ENCODE measurements around the gene FCGBP.
"Not testable (repeated sequence)": the region's sequence is repeated elsewhere in the genome, so short reads cannot be mapped to it uniquely, and the experiment has no call there.

The FCGBP gene

GRCh38 chr19:39968789-39969188 lies 34.4 kb upstream of the FCGBP start:
- H3K36me3 ChIP-seq (ENCODE audit: control insufficient read depth in 1 of 2, insufficient read depth in 2 of 2, low read length in 2 of 2) = peaks cover 7 to 17% of the 10 kb centered on the region in 2 donors
- H3K4me1 ChIP-seq (ENCODE audit: control insufficient read depth in 1 of 2, insufficient read depth in 2 of 2, low read length in 2 of 2) = peaks cover 13 to 21% of the 10 kb centered on the region in 2 donors
- H3K27me3 ChIP-seq (ENCODE audit: control insufficient read depth in 1 of 2, insufficient read depth in 2 of 2, low read length in 2 of 2) = no peaks in the 10 kb centered on the region
- no peaks in the 10 kb centered on the region for H3K9me3 ChIP-seq (ENCODE audit: control insufficient read depth in 1 of 2, low read length in 2 of 2)
- no peak overlapping the region for H3K4me3 ChIP-seq (ENCODE audit: low read depth in 1 of 2, low read length in 2 of 2)
- H3K9ac ChIP-seq (ENCODE audit: low read depth in 1 of 2, low read length in 2 of 2) = no peak overlapping the region
- no peak overlapping the region for H3K27ac ChIP-seq (ENCODE audit: low read depth, low read length)

- Histone ChIP-seq H3K4me1 (ENCODE audit: control insufficient read depth in 1 of 2, insufficient read depth in 2 of 2, low read length in 2 of 2) (peaks cover 13 to 21% of the 10 kb centered on the region in 2 donors), H3K36me3 (ENCODE audit: control insufficient read depth in 1 of 2, insufficient read depth in 2 of 2, low read length in 2 of 2) (peaks cover 4 to 6% of the 10 kb centered on the region in 2 donors), H3K9ac (ENCODE audit: low read depth in 1 of 2, low read length in 2 of 2) (no peak overlapping the region), H3K9me3 (ENCODE audit: control insufficient read depth in 1 of 2, low read length in 2 of 2) (no peaks in the 10 kb centered on the region), H3K4me3 (ENCODE audit: low read depth in 1 of 2, low read length in 2 of 2) (no peak overlapping the region), H3K27me3 (ENCODE audit: control insufficient read depth in 1 of 2, insufficient read depth in 2 of 2, low read length in 2 of 2) (no peaks in the 10 kb centered on the region), H3K27ac (ENCODE audit: low read depth, low read length) (no peak overlapping the region)
These were observed 33.1 kb upstream of the FCGBP start for GRCh38 chr19:39967561-39967960.

GRCh38 chr19:39966617-39967016 lies 32.2 kb upstream of the FCGBP start:
- Histone ChIP-seq H3K4me3 (ENCODE audit: low read depth in 1 of 2, low read length in 2 of 2) (no peak overlapping the region), H3K9me3 (ENCODE audit: control insufficient read depth in 1 of 2, low read length in 2 of 2) (no peaks in the 10 kb centered on the region), H3K27me3 (ENCODE audit: control insufficient read depth in 1 of 2, insufficient read depth in 2 of 2, low read length in 2 of 2) (no peaks in the 10 kb centered on the region), H3K9ac (ENCODE audit: low read depth in 1 of 2, low read length in 2 of 2) (no peak overlapping the region), H3K27ac (ENCODE audit: low read depth, low read length) (no peak overlapping the region), H3K4me1 (ENCODE audit: control insufficient read depth in 1 of 2, insufficient read depth in 2 of 2, low read length in 2 of 2) (peaks cover 5 to 13% of the 10 kb centered on the region in 2 donors), H3K36me3 (ENCODE audit: control insufficient read depth in 1 of 2, insufficient read depth in 2 of 2, low read length in 2 of 2) (no peaks in the 10 kb centered on the region)

GRCh38 chr19:39963898-39964297 lies 29.5 kb upstream of the FCGBP start:
- Histone ChIP-seq H3K27me3 (ENCODE audit: control insufficient read depth in 1 of 2, insufficient read depth in 2 of 2, low read length in 2 of 2) (no peaks in the 10 kb centered on the region), H3K4me1 (ENCODE audit: control insufficient read depth in 1 of 2, insufficient read depth in 2 of 2, low read length in 2 of 2) (no peaks in the 10 kb centered on the region)

GRCh38 chr19:39959407-39959806 lies 25.0 kb upstream of the FCGBP start:
- H3K9me3 ChIP-seq (ENCODE audit: control insufficient read depth in 1 of 2, low read length in 2 of 2); H3K4me1 ChIP-seq (ENCODE audit: control insufficient read depth in 1 of 2, insufficient read depth in 2 of 2, low read length in 2 of 2): not testable (repeated sequence)

More at GRCh38 chr19:39963898-39964297, 29.5 kb upstream of the FCGBP start:
- Histone ChIP-seq H3K27ac (ENCODE audit: low read depth, low read length) (no peak overlapping the region), H3K36me3 (ENCODE audit: control insufficient read depth in 1 of 2, insufficient read depth in 2 of 2, low read length in 2 of 2) (no peaks in the 10 kb centered on the region), H3K9me3 (ENCODE audit: control insufficient read depth in 1 of 2, low read length in 2 of 2) (no peaks in the 10 kb centered on the region), H3K4me3 (ENCODE audit: low read depth in 1 of 2, low read length in 2 of 2) (no peak overlapping the region), H3K9ac (ENCODE audit: low read depth in 1 of 2, low read length in 2 of 2) (no peak overlapping the region)

GRCh38 chr19:39958942-39959341 lies 24.5 kb upstream of the FCGBP start:
- not testable (repeated sequence) for H3K9me3 ChIP-seq (ENCODE audit: control insufficient read depth in 1 of 2, low read length in 2 of 2); H3K9ac ChIP-seq (ENCODE audit: low read depth in 1 of 2, low read length in 2 of 2); H3K27ac ChIP-seq (ENCODE audit: low read depth, low read length); H3K4me1 ChIP-seq (ENCODE audit: control insufficient read depth in 1 of 2, insufficient read depth in 2 of 2, low read length in 2 of 2); H3K4me3 ChIP-seq (ENCODE audit: low read depth in 1 of 2, low read length in 2 of 2); H3K36me3 ChIP-seq (ENCODE audit: control insufficient read depth in 1 of 2, insufficient read depth in 2 of 2, low read length in 2 of 2); H3K27me3 ChIP-seq (ENCODE audit: control insufficient read depth in 1 of 2, insufficient read depth in 2 of 2, low read length in 2 of 2)

More at GRCh38 chr19:39959407-39959806, 25.0 kb upstream of the FCGBP start:
- H3K9ac ChIP-seq (ENCODE audit: low read depth in 1 of 2, low read length in 2 of 2); H3K36me3 ChIP-seq (ENCODE audit: control insufficient read depth in 1 of 2, insufficient read depth in 2 of 2, low read length in 2 of 2); H3K4me3 ChIP-seq (ENCODE audit: low read depth in 1 of 2, low read length in 2 of 2); H3K27me3 ChIP-seq (ENCODE audit: control insufficient read depth in 1 of 2, insufficient read depth in 2 of 2, low read length in 2 of 2); H3K27ac ChIP-seq (ENCODE audit: low read depth, low read length): not testable (repeated sequence)

GRCh38 chr19:39957886-39958285 lies 23.5 kb upstream of the FCGBP start:
- H3K4me1 ChIP-seq (ENCODE audit: control insufficient read depth in 1 of 2, insufficient read depth in 2 of 2, low read length in 2 of 2); H3K36me3 ChIP-seq (ENCODE audit: control insufficient read depth in 1 of 2, insufficient read depth in 2 of 2, low read length in 2 of 2); H3K27ac ChIP-seq (ENCODE audit: low read depth, low read length); H3K9me3 ChIP-seq (ENCODE audit: control insufficient read depth in 1 of 2, low read length in 2 of 2); H3K9ac ChIP-seq (ENCODE audit: low read depth in 1 of 2, low read length in 2 of 2); H3K4me3 ChIP-seq (ENCODE audit: low read depth in 1 of 2, low read length in 2 of 2); H3K27me3 ChIP-seq (ENCODE audit: control insufficient read depth in 1 of 2, insufficient read depth in 2 of 2, low read length in 2 of 2): not testable (repeated sequence)

GRCh38 chr19:39953915-39954314 lies 19.5 kb upstream of the FCGBP start:
- Histone ChIP-seq H3K9ac (ENCODE audit: low read depth in 1 of 2, low read length in 2 of 2) (no peak overlapping the region), H3K27ac (ENCODE audit: low read depth, low read length) (no peak overlapping the region), H3K9me3 (ENCODE audit: control insufficient read depth in 1 of 2, low read length in 2 of 2) (no peaks in the 10 kb centered on the region), H3K27me3 (ENCODE audit: control insufficient read depth in 1 of 2, insufficient read depth in 2 of 2, low read length in 2 of 2) (no peaks in the 10 kb centered on the region), H3K4me1 (ENCODE audit: control insufficient read depth in 1 of 2, insufficient read depth in 2 of 2, low read length in 2 of 2) (peaks cover 0 to 2% of the 10 kb centered on the region in 2 donors), H3K4me3 (ENCODE audit: low read depth in 1 of 2, low read length in 2 of 2) (no peak overlapping the region), H3K36me3 (ENCODE audit: control insufficient read depth in 1 of 2, insufficient read depth in 2 of 2, low read length in 2 of 2) (no peaks in the 10 kb centered on the region)

- Histone ChIP-seq H3K4me3 (ENCODE audit: low read depth in 1 of 2, low read length in 2 of 2) (no peak overlapping the region), H3K36me3 (ENCODE audit: control insufficient read depth in 1 of 2, insufficient read depth in 2 of 2, low read length in 2 of 2) (no peaks in the 10 kb centered on the region), H3K9me3 (ENCODE audit: control insufficient read depth in 1 of 2, low read length in 2 of 2) (no peaks in the 10 kb centered on the region), H3K9ac (ENCODE audit: low read depth in 1 of 2, low read length in 2 of 2) (no peak overlapping the region), H3K27ac (ENCODE audit: low read depth, low read length) (no peak overlapping the region), H3K4me1 (ENCODE audit: control insufficient read depth in 1 of 2, insufficient read depth in 2 of 2, low read length in 2 of 2) (peaks cover 0 to 2% of the 10 kb centered on the region in 2 donors), H3K27me3 (ENCODE audit: control insufficient read depth in 1 of 2, insufficient read depth in 2 of 2, low read length in 2 of 2) (no peaks in the 10 kb centered on the region)
These were observed 17.3 kb upstream of the FCGBP start for GRCh38 chr19:39951686-39952085.

GRCh38 chr19:39951065-39951650 lies 16.7 kb upstream of the FCGBP start:
- H3K27ac ChIP-seq (ENCODE audit: low read depth, low read length) = no peak overlapping the region

More at GRCh38 chr19:39951065-39951650, 16.7 kb upstream of the FCGBP start:
- Histone ChIP-seq H3K9me3 (ENCODE audit: control insufficient read depth in 1 of 2, low read length in 2 of 2) (no peaks in the 10 kb centered on the region), H3K36me3 (ENCODE audit: control insufficient read depth in 1 of 2, insufficient read depth in 2 of 2, low read length in 2 of 2) (no peaks in the 10 kb centered on the region), H3K27me3 (ENCODE audit: control insufficient read depth in 1 of 2, insufficient read depth in 2 of 2, low read length in 2 of 2) (no peaks in the 10 kb centered on the region), H3K4me1 (ENCODE audit: control insufficient read depth in 1 of 2, insufficient read depth in 2 of 2, low read length in 2 of 2) (peaks cover 0 to 2% of the 10 kb centered on the region in 2 donors), H3K9ac (ENCODE audit: low read depth in 1 of 2, low read length in 2 of 2) (no peak overlapping the region), H3K4me3 (ENCODE audit: low read depth in 1 of 2, low read length in 2 of 2) (no peak overlapping the region)

Measured in duodenal mucosa (tissue), 2 donors.